Body of pancreas (tissue), 4 donors: ENCODE data around the gene SNCA. TPM values are rescaled to one million over a fixed set of nuclear protein-coding genes. Genes with fewer than 3 reads are reported as not detected.

ENCODE experiments used
- ATAC-seq: fragments of 150-250 bp; one replicate; pipeline ENCODE4 v1.9.1; 2016
- DNase-seq, 4 donors: peaks; one replicate each; pipeline ENCODE4 v3.0.0-alpha.2; 2019
- H3K27ac ChIP-seq, 4 donors: fragments of 200-600 bp; sonication (generic); 1 replicate in 3 of 4; 2 replicates in 1 of 4; pipeline versions ENCODE4 v1.5.1 to v1.6.1; 2016 to 2019; ENCODE audit warnings: mild to moderate bottlenecking in 1 of 4, mixed read lengths in 1 of 4, moderate library complexity in 1 of 4
- H3K27me3 ChIP-seq, 2 donors: fragments of 200-600 bp; sonication (generic); one replicate each; pipeline ENCODE4 v1.6.0; 2016; ENCODE audit warnings: mild to moderate bottlenecking in 1 of 2
- H3K36me3 ChIP-seq, 2 donors: fragments of 200-600 bp; sonication (generic); replicated peaks in 1 of 2; 2 replicates each; pipeline ENCODE4 v1.5.1; 2016; ENCODE audit warnings: low read depth in 2 of 2; ENCODE audit not compliant: insufficient read depth in 1 of 2
- H3K4me1 ChIP-seq: fragments of 200-600 bp; sonication (generic); one replicate; pipeline ENCODE4 v1.6.0; 2016
- H3K4me3 ChIP-seq, 2 donors: fragments of 200-600 bp; sonication (generic); 1 replicate in 1 of 2; 2 replicates in 1 of 2; pipeline ENCODE4 v1.5.1; 2016 to 2019
- H3K9me3 ChIP-seq, 3 donors: fragments of 200-600 bp; sonication (generic); 1 replicate in 2 of 3; 2 replicates in 1 of 3; pipeline ENCODE4 v1.5.1; 2016
- CTCF ChIP-seq, 7 experiments: fragments of 450-650 bp in 4 of 7; fragments of 200-600 bp in 3 of 7; sonication (generic) in 3 of 7; IDR thresholded peaks; one replicate each; pipeline ENCODE4 v1.5.1; 2016 to 2019; ENCODE audit warnings: antibody characterized with exemption in 7 of 7
- POLR2A ChIP-seq, 3 donors: fragments of 450-650 bp; IDR thresholded peaks; one replicate each; pipeline ENCODE4 v1.6.1; 2016; ENCODE audit warnings: antibody characterized with exemption in 3 of 3, mild to moderate bottlenecking in 2 of 3
- WGBS, 2 donors: methylation state at CpG; one replicate each; pipeline ENCODE4 v1.1.5; 2017; 5-methylcytosine and 5-hydroxymethylcytosine counted together
- intact Hi-C: fragments of 100-400 bp; cut with DNase I; formaldehyde crosslinking; loops from one replicate; pipeline ENCODE4 v1.15.1; 2023
- total RNA-seq, 2 donors: library from RNA; depleted of rRNA; stranded (reverse); fragments of >200 nt; gene quantifications; one replicate each; pipeline ENCODE4 v1.1.0, GENCODE V29; 2016

SNCA gene
- total RNA-seq, 2 donors from 2014 or later = 9.3 TPM; not detected in 1

- no peaks in the 10 kb centered on the region for H3K27me3 ChIP-seq
- intact Hi-C loops = no loop called here
- no peak overlapping the region for H3K27ac ChIP-seq
- H3K4me3 ChIP-seq = no peak overlapping the region
- H3K36me3 ChIP-seq = no peaks in the 10 kb centered on the region
- no peaks in the 10 kb centered on the region for H3K4me1 ChIP-seq
- H3K9me3 ChIP-seq = no peaks in the 10 kb centered on the region
- ATAC-seq = no peak
- WGBS, 2 donors = 91 to 93% methylated on average over 4 of the region's 4 CpGs
- DNase-seq = no peak
- TF ChIP-seq POLR2A (IDR thresholded peaks at IDR 0.05) (no peak), CTCF (IDR thresholded peaks at IDR 0.05) (no peak)
Measured at GRCh38 chr4:89712827-89713226, 124.1 kb downstream of the SNCA start.

GRCh38 chr4:89712141-89712540 lies 124.8 kb downstream of the SNCA start:
- Histone ChIP-seq H3K27ac (no peak overlapping the region), H3K4me3 (no peak overlapping the region), H3K9me3 (no peaks in the 10 kb centered on the region), H3K4me1 (no peaks in the 10 kb centered on the region), H3K27me3 (no peaks in the 10 kb centered on the region), H3K36me3 (no peaks in the 10 kb centered on the region)
- WGBS, 2 donors = 24 to 26% methylated on average over 2 of the region's 2 CpGs
- TF ChIP-seq POLR2A (IDR thresholded peaks at IDR 0.05) = no peak
- no peak for TF ChIP-seq CTCF (IDR thresholded peaks at IDR 0.05)
- DNase-seq (no peak), ATAC-seq (no peak)
- intact Hi-C loops = no loop called here

GRCh38 chr4:89708903-89709421 lies 128.0 kb downstream of the SNCA start:
- no peak overlapping the region for H3K4me3 ChIP-seq
- H3K9me3 ChIP-seq = no peaks in the 10 kb centered on the region
- TF ChIP-seq CTCF (IDR thresholded peaks at IDR 0.05) = no peak
- no peak for TF ChIP-seq POLR2A (IDR thresholded peaks at IDR 0.05)
- WGBS, 2 donors = 19 to 20% methylated on average over 2 of the region's 2 CpGs
- DNase-seq (no peak), ATAC-seq (no peak)
- H3K36me3 ChIP-seq = no peaks in the 10 kb centered on the region
- no peaks in the 10 kb centered on the region for H3K27me3 ChIP-seq
- no peak overlapping the region for H3K27ac ChIP-seq
- H3K4me1 ChIP-seq = no peaks in the 10 kb centered on the region
- intact Hi-C loops = no loop called here

- no peak for DNase-seq
- intact Hi-C loops = no loop called here
Measured at GRCh38 chr4:89707467-89707866, 129.5 kb downstream of the SNCA start.

More at GRCh38 chr4:89707467-89707866, 129.5 kb downstream of the SNCA start:
- no peak for TF ChIP-seq CTCF (IDR thresholded peaks at IDR 0.05)
- TF ChIP-seq POLR2A (IDR thresholded peaks at IDR 0.05) = no peak
- no peak overlapping the region for H3K4me3 ChIP-seq
- no peaks in the 10 kb centered on the region for H3K4me1 ChIP-seq
- no peaks in the 10 kb centered on the region for H3K36me3 ChIP-seq
- 72 to 85% methylated on average over 5 of the region's 5 CpGs for WGBS, 2 donors
- no peak for ATAC-seq
- H3K27ac ChIP-seq = no peak overlapping the region
- no peaks in the 10 kb centered on the region for H3K9me3 ChIP-seq
- no peaks in the 10 kb centered on the region for H3K27me3 ChIP-seq
